ENCODE measurements around the gene GHRH.

The GHRH gene

GRCh38 chr20:37261714-37262113 is at the start of gene GHRH:
Gene GHRH, minus strand, starts transcription at chr20:37261814. Its CDS starts 4,925 bp downstream, at chr20:37256889.
- DNase-seq (ENCODE audit: low read depth) = no peak

- no peak for DNase-seq (ENCODE audit: low read depth)
Observed at GRCh38 chr20:37310951-37311350, 49.3 kb upstream of the GHRH start.

- no peak for DNase-seq (ENCODE audit: low read depth)
Observed at GRCh38 chr20:37309936-37310590, 48.4 kb upstream of the GHRH start.

GRCh38 chr20:37309290-37309689 is 47.7 kb upstream of the GHRH start:
- DNase-seq (ENCODE audit: low read depth) = no peak

GRCh38 chr20:37308086-37309050 is 46.8 kb upstream of the GHRH start:
- DNase-seq (ENCODE audit: low read depth) = no peak

GRCh38 chr20:37305839-37306238 is 44.2 kb upstream of the GHRH start:
- DNase-seq (ENCODE audit: low read depth) = no peak

- DNase-seq (ENCODE audit: low read depth) = no peak
Observed at GRCh38 chr20:37305079-37305478, 43.5 kb upstream of the GHRH start.

- DNase-seq (ENCODE audit: low read depth) = no peak
Observed at GRCh38 chr20:37303637-37304036, 42.0 kb upstream of the GHRH start.

GRCh38 chr20:37302981-37303380 is 41.4 kb upstream of the GHRH start:
- no peak for DNase-seq (ENCODE audit: low read depth)

- DNase-seq (ENCODE audit: low read depth) = no peak
Observed at GRCh38 chr20:37301558-37301957, 39.9 kb upstream of the GHRH start.

GRCh38 chr20:37301120-37301519 is 39.5 kb upstream of the GHRH start:
- DNase-seq (ENCODE audit: low read depth) = no peak

- DNase-seq (ENCODE audit: low read depth) = no peak
Observed at GRCh38 chr20:37299718-37300528, 38.3 kb upstream of the GHRH start.

- DNase-seq (ENCODE audit: low read depth) = no peak
Observed at GRCh38 chr20:37298190-37298939, 36.8 kb upstream of the GHRH start.

- no peak for DNase-seq (ENCODE audit: low read depth)
Observed at GRCh38 chr20:37297066-37297736, 35.6 kb upstream of the GHRH start.

- no peak for DNase-seq (ENCODE audit: low read depth)
Observed at GRCh38 chr20:37296371-37296770, 34.8 kb upstream of the GHRH start.

GRCh38 chr20:37295595-37295994 is 34.0 kb upstream of the GHRH start:
- no peak for DNase-seq (ENCODE audit: low read depth)

GRCh38 chr20:37295001-37295400 is 33.4 kb upstream of the GHRH start:
- no peak for DNase-seq (ENCODE audit: low read depth)

GRCh38 chr20:37294262-37294981 is 32.8 kb upstream of the GHRH start:
- no peak for DNase-seq (ENCODE audit: low read depth)

GRCh38 chr20:37293301-37293943 is 31.8 kb upstream of the GHRH start:
- no peak for DNase-seq (ENCODE audit: low read depth)

GRCh38 chr20:37291724-37292126 is 30.1 kb upstream of the GHRH start:
- DNase-seq (ENCODE audit: low read depth) = no peak

Data from stimulated activated CD8-positive, alpha-beta memory T cell treated with anti-CD3 and anti-CD28 coated beads, Interleukin-15, amount 100 ng/mL, for 24 hours (primary cell).